Breast epithelium (tissue), 4 donors: ENCODE data around the gene SLC39A7. TPM values are rescaled to one million over a fixed set of nuclear protein-coding genes. Genes with fewer than 3 reads are reported as not detected.

ENCODE experiments used
- DNase-seq, 2 donors: peaks; one replicate each; pipeline ENCODE4 v3.0.0-alpha.2; 2019; ENCODE audit warnings: low spot score in 2 of 2
- H3K27ac ChIP-seq, 2 donors: fragments of 200-600 bp; sonication (generic) in 1 of 2; one replicate each; pipeline ENCODE4 v1.5.1; 2016 to 2019; ENCODE audit warnings: mild to moderate bottlenecking in 1 of 2
- H3K27me3 ChIP-seq, 2 donors: fragments of 200-600 bp; sonication (generic) in 1 of 2; one replicate each; pipeline versions ENCODE4 v1.5.1 to v1.6.0; 2017 to 2019; ENCODE audit warnings: control low read depth in 1 of 2, mild to moderate bottlenecking in 1 of 2
- H3K36me3 ChIP-seq: fragments of 200-600 bp; one replicate; pipeline ENCODE4 v1.5.1; 2019
- H3K4me1 ChIP-seq, 2 donors: fragments of 200-600 bp; sonication (generic); one replicate each; pipeline ENCODE4 v1.5.1; 2016 to 2019; ENCODE audit warnings: control low read depth in 1 of 2
- H3K4me3 ChIP-seq, 3 donors: fragments of 200-600 bp; sonication (generic); 1 replicate in 2 of 3; 2 replicates in 1 of 3; pipeline ENCODE4 v1.5.1; 2016 to 2019; ENCODE audit warnings: mild to moderate bottlenecking in 3 of 3, moderate library complexity in 2 of 3
- H3K9me3 ChIP-seq, 2 donors: fragments of 200-600 bp; sonication (generic) in 1 of 2; one replicate each; pipeline ENCODE4 v1.5.1; 2016 to 2019; ENCODE audit warnings: control low read depth in 1 of 2
- POLR2A ChIP-seq: fragments of 450-650 bp; IDR thresholded peaks from one replicate; pipeline ENCODE4 v1.6.1; 2016; ENCODE audit warnings: antibody characterized with exemption, mild to moderate bottlenecking, moderate library complexity
- POLR2AphosphoS5 ChIP-seq, 3 donors: sonication (generic); formaldehyde crosslinking; IDR thresholded peaks; one replicate each; pipeline ENCODE4 v1.6.1; 2017; ENCODE audit warnings: antibody characterized with exemption in 3 of 3
- intact Hi-C: fragments of 100-400 bp; cut with DNase I; formaldehyde crosslinking; loops from one replicate; pipeline ENCODE4 v1.15.1; 2023; ENCODE audit warnings: low total_unique reads
- total RNA-seq, 3 donors: library from RNA; depleted of rRNA; stranded (reverse); fragments of >200 nt; gene quantifications; one replicate each; pipeline ENCODE4 v1.1.0, GENCODE V29; 2016
- TF ChIP-seq, protein P1 (sequence below), 3 donors: fragments of 450-650 bp; IDR thresholded peaks; one replicate each; pipeline ENCODE4 v1.5.1; 2016 to 2017; ENCODE audit warnings: antibody characterized with exemption in 3 of 3, mild to moderate bottlenecking in 3 of 3, moderate library complexity in 3 of 3

SLC39A7 gene
- total RNA-seq, 3 donors from 2014 or later: 55.0 to 79.3 (median 74.1) TPM

DNA sequence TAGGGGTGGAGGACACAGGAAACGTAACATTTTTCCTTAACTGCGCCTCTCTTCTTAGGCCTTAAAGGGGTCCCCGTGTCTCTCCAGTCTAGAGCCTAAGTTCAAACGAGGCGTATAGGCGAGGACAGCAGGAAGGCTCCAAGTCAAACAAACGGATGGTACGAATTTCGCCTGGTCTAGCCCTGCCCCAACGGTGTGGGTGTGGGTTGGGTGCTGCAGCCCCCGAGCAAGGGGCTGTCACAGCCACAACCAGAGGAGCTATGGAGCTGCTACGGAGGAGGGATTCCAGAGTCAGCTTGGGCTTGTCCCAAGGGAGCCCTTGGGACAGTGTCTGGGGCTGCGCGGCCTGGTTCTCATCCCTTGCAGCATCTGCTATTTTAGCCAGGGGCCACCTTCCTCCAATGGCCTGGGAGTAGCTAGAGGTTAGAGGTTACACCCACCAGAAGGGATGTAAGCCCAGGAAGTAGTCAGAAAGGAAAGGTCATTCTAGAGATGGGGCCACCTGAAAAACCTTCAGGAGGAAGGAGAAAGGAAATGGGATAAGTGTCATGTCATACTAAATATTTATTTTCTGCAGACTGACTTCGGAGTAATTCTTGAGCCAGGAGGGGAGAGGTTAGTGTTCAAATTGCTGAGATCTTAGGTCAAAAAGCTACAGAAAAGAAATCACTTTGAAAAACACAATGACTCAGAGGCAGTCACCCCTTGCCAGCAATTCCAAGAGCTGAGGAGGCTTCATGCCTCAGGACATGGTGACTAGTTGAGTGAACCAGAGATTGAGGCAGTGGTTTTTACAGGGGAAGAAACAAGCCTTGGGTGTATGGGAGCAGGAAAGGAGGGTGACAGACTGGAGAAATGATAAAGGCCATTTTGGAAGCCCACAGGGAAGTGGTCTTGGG, 49.3 kb downstream of the SLC39A7 start:
- Histone ChIP-seq H3K4me1 (peaks cover 0 to 6% of the 10 kb centered on the region in 2 donors), H3K27me3 (no peaks in the 10 kb centered on the region), H3K27ac (peak overlapping the region; percentile 93 to 95), H3K4me3 (peak overlapping the region; percentile 48 to 69 (median 69)), H3K36me3 (no peaks in the 10 kb centered on the region), H3K9me3 (no peaks in the 10 kb centered on the region)
- TF ChIP-seq POLR2A: peak; percentile 6
- TF ChIP-seq POLR2AphosphoS5 (IDR thresholded peaks at IDR 0.05): no peak
- intact Hi-C loops: loop anchor here (10.0 kb wide), 1 partner anchor 135 kb away; no protein-coding TSS in a partner anchor
- DNase-seq: no peak

DNA sequence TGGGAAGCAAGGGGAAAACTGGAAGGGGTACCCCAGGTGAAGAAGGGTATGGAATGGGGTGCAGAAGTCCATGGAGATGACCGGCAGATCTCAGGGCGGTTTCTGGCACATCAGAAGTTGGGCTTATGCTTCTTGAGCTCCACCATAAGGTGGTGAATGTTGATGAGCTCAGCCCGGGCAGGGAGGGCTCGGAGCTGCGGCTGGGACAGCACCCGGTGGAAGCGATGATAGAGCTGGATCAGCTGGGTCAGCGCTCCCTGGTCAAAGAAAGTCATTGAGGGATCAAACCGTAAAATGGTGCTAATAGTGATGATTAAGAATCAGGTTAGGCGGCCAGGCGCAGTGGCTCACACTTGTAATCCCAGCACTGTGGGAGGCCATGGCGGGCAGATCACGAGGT, 50.1 kb downstream of the SLC39A7 start:
- no peaks in the 10 kb centered on the region for H3K9me3 ChIP-seq
- H3K4me1 ChIP-seq: peaks cover 0 to 6% of the 10 kb centered on the region in 2 donors
- TF ChIP-seq POLR2A (no peak), POLR2AphosphoS5 (IDR thresholded peaks at IDR 0.05) (no peak)
- TF ChIP-seq, protein P1, sequence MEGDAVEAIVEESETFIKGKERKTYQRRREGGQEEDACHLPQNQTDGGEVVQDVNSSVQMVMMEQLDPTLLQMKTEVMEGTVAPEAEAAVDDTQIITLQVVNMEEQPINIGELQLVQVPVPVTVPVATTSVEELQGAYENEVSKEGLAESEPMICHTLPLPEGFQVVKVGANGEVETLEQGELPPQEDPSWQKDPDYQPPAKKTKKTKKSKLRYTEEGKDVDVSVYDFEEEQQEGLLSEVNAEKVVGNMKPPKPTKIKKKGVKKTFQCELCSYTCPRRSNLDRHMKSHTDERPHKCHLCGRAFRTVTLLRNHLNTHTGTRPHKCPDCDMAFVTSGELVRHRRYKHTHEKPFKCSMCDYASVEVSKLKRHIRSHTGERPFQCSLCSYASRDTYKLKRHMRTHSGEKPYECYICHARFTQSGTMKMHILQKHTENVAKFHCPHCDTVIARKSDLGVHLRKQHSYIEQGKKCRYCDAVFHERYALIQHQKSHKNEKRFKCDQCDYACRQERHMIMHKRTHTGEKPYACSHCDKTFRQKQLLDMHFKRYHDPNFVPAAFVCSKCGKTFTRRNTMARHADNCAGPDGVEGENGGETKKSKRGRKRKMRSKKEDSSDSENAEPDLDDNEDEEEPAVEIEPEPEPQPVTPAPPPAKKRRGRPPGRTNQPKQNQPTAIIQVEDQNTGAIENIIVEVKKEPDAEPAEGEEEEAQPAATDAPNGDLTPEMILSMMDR (IDR thresholded peaks at IDR 0.05): no peak
- no peak for DNase-seq
- H3K27me3 ChIP-seq: no peaks in the 10 kb centered on the region
- H3K4me3 ChIP-seq: no peak overlapping the region
- intact Hi-C loops: no loop called here
- peak overlapping the region; percentile 9 to 37 for H3K27ac ChIP-seq
- no peaks in the 10 kb centered on the region for H3K36me3 ChIP-seq

DNA sequence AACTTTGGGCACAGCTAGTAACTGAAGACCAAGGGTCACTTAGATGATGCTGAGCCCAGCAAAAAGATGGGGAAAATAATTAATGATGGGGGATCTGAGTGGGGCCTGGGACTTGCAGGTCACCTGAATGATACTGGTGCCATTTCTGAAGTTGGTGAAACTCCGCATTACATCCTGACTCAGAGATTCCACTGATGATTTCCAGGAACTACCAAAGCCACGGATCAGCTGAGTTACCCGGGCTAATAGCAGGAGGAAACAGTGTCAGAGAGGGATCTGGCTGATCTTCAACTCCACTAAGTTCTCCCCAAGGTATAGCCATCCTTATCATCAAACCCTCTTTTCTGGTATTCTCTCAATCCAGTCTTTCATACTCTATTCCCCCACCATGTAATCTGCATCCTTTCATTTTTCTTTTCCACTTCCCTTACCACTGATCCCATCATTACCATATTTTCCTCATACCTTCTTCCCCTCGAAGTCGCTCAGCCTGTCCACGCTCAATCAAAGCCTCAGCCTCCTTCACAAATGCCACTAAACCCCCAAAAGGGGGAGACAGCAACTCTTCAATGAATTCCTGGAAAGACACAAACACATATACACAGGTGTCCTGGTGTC, 50.8 kb downstream of the SLC39A7 start:
- H3K9me3 ChIP-seq: no peaks in the 10 kb centered on the region
- no peak overlapping the region for H3K27ac ChIP-seq
- H3K4me1 ChIP-seq: peaks cover 0 to 6% of the 10 kb centered on the region in 2 donors
- no peak for DNase-seq
- no peaks in the 10 kb centered on the region for H3K27me3 ChIP-seq
- H3K36me3 ChIP-seq: no peaks in the 10 kb centered on the region
- H3K4me3 ChIP-seq: no peak overlapping the region
- intact Hi-C loops: no loop called here
- TF ChIP-seq POLR2A (no peak), POLR2AphosphoS5 (IDR thresholded peaks at IDR 0.05) (no peak)
- TF ChIP-seq, protein P1 (IDR thresholded peaks at IDR 0.05): no peak

DNA sequence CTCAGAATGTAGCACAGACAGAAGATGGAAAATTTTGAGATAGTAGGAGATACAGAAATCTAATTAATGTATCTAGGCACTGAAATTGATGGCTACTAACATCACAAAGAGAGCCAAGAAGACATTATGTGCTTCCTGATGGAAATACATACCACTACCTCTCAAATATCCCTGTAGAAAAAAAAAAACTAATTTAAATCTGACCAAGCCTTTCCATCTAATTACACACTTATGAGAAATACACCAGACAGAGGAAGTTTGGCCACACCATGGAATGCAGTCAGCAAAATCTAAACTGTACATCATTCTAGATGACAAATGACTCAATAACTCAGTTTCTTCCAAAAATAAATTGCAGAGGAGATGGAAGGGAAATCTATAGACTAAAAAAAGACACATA, 52.1 kb downstream of the SLC39A7 start:
- H3K9me3 ChIP-seq: no peaks in the 10 kb centered on the region
- no peak overlapping the region for H3K27ac ChIP-seq
- intact Hi-C loops: no loop called here
- no peaks in the 10 kb centered on the region for H3K36me3 ChIP-seq
- H3K27me3 ChIP-seq: no peaks in the 10 kb centered on the region
- no peak overlapping the region for H3K4me3 ChIP-seq
- TF ChIP-seq, protein P1 (IDR thresholded peaks at IDR 0.05): no peak
- TF ChIP-seq POLR2AphosphoS5 (IDR thresholded peaks at IDR 0.05): no peak
- TF ChIP-seq POLR2A: no peak
- H3K4me1 ChIP-seq: peaks cover 0 to 6% of the 10 kb centered on the region in 2 donors
- DNase-seq: no peak

Other genes with a start within 250 kb of the SLC39A7 start
- 10 to 100 TPM; 28.5 to 41.9 (median 30.9) TPM for gene HLA-DMA, start 247.8 kb upstream of the SLC39A7 start, total RNA-seq
- gene BRD2, start 232.3 kb upstream of the SLC39A7 start, total RNA-seq: 100 to 1,000 TPM; 111 to 159 (median 122) TPM
- gene HLA-DOA, start 191.3 kb upstream of the SLC39A7 start, total RNA-seq: 1 to 10 TPM; 2.1 to 5.7 (median 3.3) TPM
- gene HLA-DPA1, start 127.2 kb upstream of the SLC39A7 start, total RNA-seq: 100 to 1,000 TPM in 1 of 3 donors, 10 to 100 TPM in 2; 51.8 to 116 (median 75.4) TPM
- 10 to 100 TPM; 56.5 to 80.3 (median 58.2) TPM for gene HLA-DPB1, start 124.9 kb upstream of the SLC39A7 start, total RNA-seq
- gene COL11A2, start 8.4 kb upstream of the SLC39A7 start, total RNA-seq: 1 to 10 TPM in 1 of 3 donors, under 1 TPM in 2; 0.32 to 1.0 (median 0.98) TPM
- 10 to 100 TPM; 27.4 to 39.1 (median 27.5) TPM for gene RXRB, start 202 bp upstream of the SLC39A7 start, total RNA-seq
- 10 to 100 TPM; 17.0 to 33.8 (median 18.4) TPM for gene HSD17B8, start 3.8 kb downstream of the SLC39A7 start, total RNA-seq
- gene RING1, start 7.6 kb downstream of the SLC39A7 start, total RNA-seq: 10 to 100 TPM; 11.8 to 20.6 (median 19.5) TPM
- gene VPS52, start 71.0 kb downstream of the SLC39A7 start, total RNA-seq: 10 to 100 TPM; 29.4 to 55.6 (median 44.2) TPM
- gene RPS18, start 71.2 kb downstream of the SLC39A7 start, total RNA-seq: 1,000 to 10,000 TPM; 3,121 to 5,317 (median 4,287) TPM
- 10 to 100 TPM in 2 of 3 donors, 1 to 10 TPM in 1; 8.2 to 15.0 (median 11.1) TPM for gene B3GALT4, start 76.3 kb downstream of the SLC39A7 start, total RNA-seq
- gene WDR46, start 88.4 kb downstream of the SLC39A7 start, total RNA-seq: 10 to 100 TPM; 48.2 to 75.1 (median 58.8) TPM
- 10 to 100 TPM; 23.3 to 28.6 (median 26.9) TPM for gene PFDN6, start 88.7 kb downstream of the SLC39A7 start, total RNA-seq
- 100 to 1,000 TPM in 2 of 3 donors, 10 to 100 TPM in 1; 38.9 to 151 (median 103) TPM for gene RGL2, start 98.1 kb downstream of the SLC39A7 start, total RNA-seq
- gene TAPBP, start 113.2 kb downstream of the SLC39A7 start, total RNA-seq: 10 to 100 TPM; 38.6 to 67.8 (median 43.6) TPM
- 10 to 100 TPM; 12.6 to 27.2 (median 18.7) TPM for gene ZBTB22, start 116.9 kb downstream of the SLC39A7 start, total RNA-seq
- 10 to 100 TPM; 39.0 to 56.3 (median 39.8) TPM for gene DAXX, start 122.1 kb downstream of the SLC39A7 start, total RNA-seq
- gene KIFC1, start 191.0 kb downstream of the SLC39A7 start, total RNA-seq: 1 to 10 TPM; 2.0 to 3.8 (median 3.2) TPM
- gene PHF1, start 210.1 kb downstream of the SLC39A7 start, total RNA-seq: 10 to 100 TPM; 72.8 to 82.8 (median 77.3) TPM
- gene CUTA, start 217.2 kb downstream of the SLC39A7 start, total RNA-seq: 100 to 1,000 TPM in 2 of 3 donors, 10 to 100 TPM in 1; 81.3 to 123 (median 111) TPM
- 10 to 100 TPM in 2 of 3 donors, 1 to 10 TPM in 1; 6.1 to 12.5 (median 10.7) TPM for gene SYNGAP1, start 219.2 kb downstream of the SLC39A7 start, total RNA-seq